Liver (tissue), 9 donors: ENCODE results near the gene GINS2. TPM values are rescaled to one million over a fixed set of nuclear protein-coding genes. Genes with fewer than 3 reads are reported as not detected.
A peak's percentile ranks its signal among the peaks of the same experiment; 100 is the strongest.

Experiments used
- DNase-seq: peaks from one replicate; pipeline ENCODE4 v3.0.0-alpha.2; 2017; ENCODE audit warnings: low spot score
- H3K27ac ChIP-seq, 2 donors: one replicate each; pipeline ENCODE4 v1.7.0; 2013; ENCODE audit warnings: inconsistent platforms in 2 of 2, low read length in 2 of 2, control low read depth in 1 of 2, low read depth in 1 of 2, mild to moderate bottlenecking in 1 of 2
- H3K27me3 ChIP-seq, 4 donors: one replicate each; pipeline versions ENCODE4 v1.6.1 to v1.7.0; 2013; ENCODE audit warnings: low read length in 3 of 4, inconsistent platforms in 1 of 4, mild to moderate bottlenecking in 1 of 4, moderate library complexity in 1 of 4; ENCODE audit not compliant: control insufficient read depth in 4 of 4, insufficient read depth in 4 of 4
- H3K36me3 ChIP-seq, 4 donors: one replicate each; pipeline versions ENCODE4 v1.6.1 to v1.7.0; 2013; ENCODE audit warnings: low read length in 3 of 4, mild to moderate bottlenecking in 3 of 4, low read depth in 1 of 4, moderate library complexity in 1 of 4; ENCODE audit not compliant: control insufficient read depth in 4 of 4, insufficient read depth in 3 of 4
- H3K4me1 ChIP-seq, 4 donors: one replicate each; pipeline versions ENCODE4 v1.6.1 to v1.7.0; 2013; ENCODE audit warnings: low read length in 3 of 4, mild to moderate bottlenecking in 3 of 4, moderate library complexity in 1 of 4; ENCODE audit not compliant: control insufficient read depth in 4 of 4, insufficient read depth in 4 of 4
- H3K4me3 ChIP-seq, 3 donors: one replicate each; pipeline versions ENCODE4 v1.6.1 to v1.7.0; 2013; ENCODE audit warnings: low read length in 3 of 3, control low read depth in 1 of 3, low read depth in 1 of 3, mild to moderate bottlenecking in 1 of 3
- H3K9ac ChIP-seq, 2 donors: one replicate each; pipeline ENCODE4 v1.7.0; 2013; ENCODE audit warnings: low read length in 2 of 2, mild to moderate bottlenecking in 2 of 2, moderate library complexity in 2 of 2, control low read depth in 1 of 2, low read depth in 1 of 2
- H3K9me3 ChIP-seq, 4 donors: one replicate each; pipeline versions ENCODE4 v1.6.1 to v1.7.0; 2013; ENCODE audit warnings: low read length in 3 of 4; ENCODE audit not compliant: control insufficient read depth in 4 of 4
- ATF3 ChIP-seq: IDR thresholded peaks from 2 replicates; pipeline ENCODE4 v1.6.1; 2016; ENCODE audit warnings: antibody characterized with exemption
- CTCF ChIP-seq: fragments of 150-350 bp; IDR thresholded peaks from 2 replicates; pipeline ENCODE4 v1.5.1; 2017; ENCODE audit warnings: improper control_type of control experiment, low read depth, low read length; ENCODE audit not compliant: missing input control
- EGR1 ChIP-seq, 2 donors: IDR thresholded peaks; 2 replicates each; pipeline ENCODE4 v1.6.1; 2016 to 2018; ENCODE audit warnings: antibody characterized with exemption in 2 of 2, low read depth in 2 of 2
- FOXA1 ChIP-seq: IDR thresholded peaks from 2 replicates; pipeline ENCODE4 v1.6.1; 2016; ENCODE audit warnings: antibody characterized with exemption
- FOXA2 ChIP-seq: IDR thresholded peaks from 2 replicates; pipeline ENCODE4 v1.6.1; 2016; ENCODE audit warnings: antibody characterized with exemption
- HNF4A ChIP-seq, 2 donors: conservative IDR thresholded peaks; 2 replicates each; pipeline ENCODE4 v1.6.1; 2016; ENCODE audit warnings: antibody characterized with exemption in 2 of 2, mild to moderate bottlenecking in 2 of 2
- HNF4G ChIP-seq: IDR thresholded peaks from 2 replicates; pipeline ENCODE4 v1.6.1; 2016; ENCODE audit warnings: antibody characterized with exemption
- MAX ChIP-seq: IDR thresholded peaks from 2 replicates; pipeline ENCODE4 v1.6.1; 2016; ENCODE audit warnings: antibody characterized with exemption
- RAD21 ChIP-seq, 2 donors: IDR thresholded peaks; 2 replicates each; pipeline ENCODE4 v1.6.1; 2016; ENCODE audit warnings: antibody characterized with exemption in 2 of 2, mild to moderate bottlenecking in 2 of 2
- REST ChIP-seq: IDR thresholded peaks from 2 replicates; pipeline ENCODE4 v1.6.1; 2016; ENCODE audit warnings: antibody characterized with exemption, mild to moderate bottlenecking
- RXRA ChIP-seq, 2 donors: IDR thresholded peaks; 2 replicates each; pipeline ENCODE4 v1.6.1; 2017 to 2018; ENCODE audit warnings: antibody characterized with exemption in 2 of 2, mild to moderate bottlenecking in 1 of 2
- SP1 ChIP-seq: IDR thresholded peaks from 2 replicates; pipeline ENCODE4 v1.6.1; 2018; ENCODE audit warnings: antibody characterized with exemption, mild to moderate bottlenecking
- TAF1 ChIP-seq: conservative IDR thresholded peaks from 2 replicates; pipeline ENCODE4 v1.6.1; 2016; ENCODE audit warnings: antibody characterized with exemption, mild to moderate bottlenecking
- YY1 ChIP-seq: IDR thresholded peaks from 2 replicates; pipeline ENCODE4 v1.6.1; 2016; ENCODE audit warnings: antibody characterized with exemption, mild to moderate bottlenecking
- ZBTB33 ChIP-seq: IDR thresholded peaks from 2 replicates; pipeline ENCODE4 v1.6.1; 2016; ENCODE audit warnings: antibody characterized with exemption
- WGBS: extraction: QIAGEN DNeasy Blood & Tissue Kit; methylation state at CpG from one replicate; pipeline ENCODE4 v1.1.7; 2013; 5-methylcytosine and 5-hydroxymethylcytosine counted together
- polyA plus RNA-seq, 2 donors: library from polyadenylated mRNA; stranded (reverse) in 1 of 2; unstranded in 1 of 2; fragments of 200-250 nt in 1 of 2; fragments of >200 nt in 1 of 2; fragmentation: Nextera tagmentation in 1 of 2; extraction: Ambion mirVana in 1 of 2; gene quantifications; one replicate each; pipeline versions ENCODE4 v1.2.1 to v1.2.3, GENCODE V29; 2013 to 2015
- total RNA-seq, 2 donors: library from RNA; depleted of rRNA; stranded (reverse); fragments of >200 nt; gene quantifications; one replicate each; pipeline ENCODE4 v1.2.3, GENCODE V29; 2014
- donor health status: healthy.
- donor health status: healthy.
- donor health status: healthy.
- donor health status: healthy.
- donor health status: healthy.

Gene GINS2
- total and polyA plus RNA-seq, 4 donors, result 0.17 to 9.3 (median 0.86) TPM

GRCh38 chr16:85651629-85652430 lies 36.9 kb downstream of the GINS2 start (continued):
- TF ChIP-seq RXRA (IDR thresholded peaks at IDR 0.05) (peak in 1 of 2 donors; percentile 38), TAF1 (no peak), EGR1 (IDR thresholded peaks at IDR 0.05; ENCODE audit: low read depth in 2 of 2) (no peak), SP1 (no peak)

GRCh38 chr16:85650844-85651628 lies 37.7 kb downstream of the GINS2 start:
- Histone ChIP-seq H3K4me3 (no peak overlapping the region), H3K4me1 (peaks cover 3 to 30% (median 26%) of the 10 kb centered on the region in 4 donors), H3K9me3 (no peaks in the 10 kb centered on the region), H3K27ac (peak overlapping the region; percentile 44 to 55), H3K9ac (no peak overlapping the region), H3K27me3 (no peaks in the 10 kb centered on the region), H3K36me3 (peaks cover 4 to 25% (median 8%) of the 10 kb centered on the region in 4 donors)
- WGBS, result 45% methylated on average over 39 of the region's 42 CpGs
- DNase-seq, result no peak
- TF ChIP-seq ZBTB33 (no peak), RXRA (IDR thresholded peaks at IDR 0.05) (peak in 1 of 2 donors; percentile 42), HNF4A (conservative IDR thresholded peaks at IDR 0.05) (peak in 1 of 2 donors; percentile 62)

- H3K4me1 ChIP-seq, result peaks cover 3 to 33% (median 26%) of the 10 kb centered on the region in 4 donors
- H3K36me3 ChIP-seq, result peaks cover 2 to 21% (median 7%) of the 10 kb centered on the region in 4 donors
- no peak for TF ChIP-seq ZBTB33
- TF ChIP-seq MAX, result no peak
- TF ChIP-seq HNF4A (conservative IDR thresholded peaks at IDR 0.05), result no peak
- TF ChIP-seq RXRA (IDR thresholded peaks at IDR 0.05), result no peak
- TF ChIP-seq HNF4G, result no peak
- TF ChIP-seq RAD21 (IDR thresholded peaks at IDR 0.05), result no peak
- no peak for TF ChIP-seq CTCF
- TF ChIP-seq FOXA2, result no peak
- no peak for TF ChIP-seq REST
- TF ChIP-seq YY1, result no peak
- no peak for TF ChIP-seq FOXA1
- no peak for TF ChIP-seq ATF3
- H3K9ac ChIP-seq, result no peak overlapping the region
- no peak overlapping the region for H3K27ac ChIP-seq
- 96% methylated on average over 39 of the region's 39 CpGs for WGBS
- H3K4me3 ChIP-seq, result no peak overlapping the region
- DNase-seq, result no peak
- H3K27me3 ChIP-seq, result no peaks in the 10 kb centered on the region
- no peaks in the 10 kb centered on the region for H3K9me3 ChIP-seq
Measured at GRCh38 chr16:85650135-85650843, 38.5 kb downstream of the GINS2 start.
